GM18519 (cell line): ENCODE data around the gene ANK3.

Experiments
- ATAC-seq: cut with Tn5 transposase; IDR thresholded peaks from one replicate; pipeline ENCODE4 v1.9.1; 2021; ENCODE audit warnings: mild to moderate bottlenecking, moderate library complexity; ENCODE audit not compliant: unreplicated experiment, low FRiP score

The ANK3 gene

DNA sequence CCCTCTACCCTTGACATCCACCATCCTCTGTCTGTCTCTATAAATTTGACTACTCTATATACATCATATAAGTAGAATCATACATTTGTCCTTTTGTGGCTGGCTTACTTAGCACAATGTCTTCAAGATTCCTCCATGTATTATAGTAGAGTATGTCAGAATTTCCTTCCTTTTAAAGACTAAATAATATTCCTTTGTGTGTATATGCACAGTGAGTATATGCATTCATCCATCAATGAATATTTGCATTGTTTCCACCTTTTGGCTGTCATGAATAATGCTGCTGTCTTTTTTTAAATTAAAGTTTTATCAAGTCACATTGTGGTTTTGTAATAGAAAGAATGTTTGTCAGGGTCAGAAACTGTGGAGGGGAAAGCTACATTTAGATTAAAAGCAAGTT, 195.3 kb downstream of the ANK3 start:
- ATAC-seq: no peak

DNA sequence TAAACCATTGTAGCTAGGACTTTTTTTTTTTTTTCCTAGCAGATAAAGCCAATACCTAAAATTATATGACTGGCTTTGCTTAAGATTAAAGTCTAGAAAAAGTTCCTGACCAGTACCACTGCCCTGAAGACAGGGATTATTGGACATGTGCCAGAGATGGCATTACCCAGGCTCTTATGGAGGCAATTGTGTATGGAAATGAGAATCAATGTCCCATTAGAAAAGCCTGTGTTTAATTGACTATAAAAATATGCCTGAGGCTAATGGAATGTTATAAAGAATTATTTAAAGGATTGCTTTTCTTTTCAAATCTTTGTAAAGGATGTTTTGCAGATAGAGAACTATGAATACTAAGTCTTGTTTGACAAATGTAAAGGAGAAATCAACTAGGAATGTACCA, 196.7 kb downstream of the ANK3 start:
- ATAC-seq: no peak

DNA sequence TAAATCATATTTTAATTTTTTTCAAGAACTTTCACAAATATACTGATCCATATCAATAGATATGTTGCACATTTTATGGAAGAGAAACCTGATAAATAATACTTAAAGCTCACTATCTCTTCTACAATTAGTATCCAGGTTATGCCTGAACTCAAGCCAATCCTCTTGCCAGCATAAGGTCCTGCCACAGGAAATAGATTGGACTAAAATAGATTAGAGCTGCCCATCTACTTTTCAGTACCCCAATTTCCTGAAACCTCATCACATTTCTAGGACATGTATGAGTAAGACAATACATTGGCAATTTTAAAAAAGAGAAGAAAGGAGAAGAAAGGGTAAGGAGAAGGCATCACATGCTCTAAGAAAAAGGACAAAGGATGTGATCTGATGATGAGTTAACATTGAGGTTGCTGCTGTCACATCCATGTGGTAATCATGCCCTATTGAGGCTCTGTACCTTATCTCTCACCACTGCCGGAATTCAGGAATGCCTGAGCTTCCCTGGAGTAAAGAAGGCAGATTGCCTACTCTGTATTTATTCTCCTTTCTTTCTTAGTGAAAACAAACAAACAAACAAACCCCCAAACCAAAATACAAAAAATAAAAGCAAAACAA, 199.7 kb downstream of the ANK3 start:
- no peak for ATAC-seq

DNA sequence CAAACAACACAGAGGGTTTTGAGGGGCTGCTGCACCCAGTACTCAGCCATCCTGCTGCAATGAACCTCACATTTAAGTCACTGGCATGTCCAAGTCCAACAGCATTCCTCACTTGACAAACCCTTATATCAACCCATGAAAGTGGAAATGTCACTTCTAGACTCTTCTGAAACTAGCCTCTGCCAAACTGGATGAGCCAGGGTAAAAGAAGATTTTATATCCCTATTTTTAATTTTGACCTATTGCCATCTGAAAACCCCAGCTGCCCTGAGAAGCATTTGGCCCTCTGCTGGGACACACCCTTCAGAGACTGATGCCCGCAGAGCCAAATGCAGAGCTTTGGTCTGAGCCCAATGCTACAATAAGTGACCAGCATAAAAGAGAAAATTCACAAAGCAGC, 201.1 kb downstream of the ANK3 start:
- no peak for ATAC-seq

DNA sequence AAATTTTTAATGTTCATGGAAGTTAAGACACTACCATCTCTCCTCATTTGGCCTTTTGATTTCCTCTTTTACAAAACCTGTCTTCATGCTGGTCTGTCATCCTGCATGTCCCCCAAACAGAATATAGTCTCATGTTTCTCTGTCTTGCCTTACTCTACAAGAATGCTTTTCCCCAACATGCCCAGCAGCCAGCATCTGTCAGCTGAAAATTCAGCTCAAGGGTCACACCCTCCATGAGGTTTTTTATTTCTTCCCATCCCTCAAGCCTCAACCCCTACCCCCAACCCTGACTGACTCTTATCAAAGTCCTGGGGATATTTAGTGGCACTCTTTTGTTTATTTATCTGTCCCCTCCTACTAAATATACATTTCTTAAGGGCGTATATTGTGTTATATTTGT, 202.0 kb downstream of the ANK3 start:
- ATAC-seq: no peak

DNA sequence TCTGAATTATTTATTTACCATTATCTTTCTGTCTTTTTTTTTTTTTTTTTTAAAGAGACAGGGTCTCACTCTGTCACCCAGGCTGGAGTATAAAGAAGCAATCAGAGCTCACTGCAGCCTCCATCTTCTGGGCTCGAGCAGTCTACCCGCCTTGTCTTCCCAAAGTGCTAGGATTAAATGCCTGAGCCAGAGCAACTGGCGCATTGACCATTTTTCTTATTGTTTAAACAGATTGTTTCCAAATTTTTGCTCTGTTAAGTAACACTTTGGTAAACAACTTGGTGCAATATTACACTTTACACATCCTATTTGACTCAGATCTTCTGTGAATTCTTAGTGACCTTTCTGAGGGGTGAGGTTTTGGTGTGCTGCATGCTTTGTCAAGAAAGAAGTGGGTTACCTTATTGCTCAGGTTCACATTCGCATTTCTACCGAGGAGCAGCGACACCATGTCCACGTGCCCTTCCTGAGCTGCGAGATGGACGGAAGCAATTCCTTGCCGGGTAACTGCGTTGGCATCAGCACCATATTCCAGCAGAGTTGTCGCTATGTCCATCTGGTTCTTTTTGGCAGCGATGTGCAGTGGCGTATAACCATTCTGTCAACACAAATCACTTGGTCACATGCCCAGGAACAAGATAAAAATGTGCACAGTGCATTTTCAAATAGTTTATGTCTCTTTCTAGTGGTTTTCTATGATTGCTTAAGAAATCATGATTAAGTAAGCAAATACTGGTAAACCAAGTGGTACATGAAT, 203.2 kb downstream of the ANK3 start:
- no peak for ATAC-seq

DNA sequence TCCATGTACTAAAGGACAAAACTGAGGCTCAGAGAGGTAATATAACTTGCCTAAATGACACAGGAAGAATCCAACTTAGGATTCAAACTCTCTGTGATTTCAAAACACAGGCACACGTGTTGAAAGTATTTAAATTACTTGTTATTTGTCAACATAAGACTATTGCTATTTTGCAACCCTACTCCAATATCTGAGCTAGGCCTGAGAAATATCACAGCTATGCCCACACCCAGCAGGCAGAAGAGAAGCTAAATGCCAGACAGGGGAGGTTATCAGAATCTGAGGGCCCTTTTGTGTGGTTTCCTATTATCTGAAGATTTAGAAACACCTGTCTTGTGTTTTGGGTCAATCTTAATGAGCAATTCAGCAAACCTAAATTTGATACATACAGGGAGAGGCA, 204.3 kb downstream of the ANK3 start:
- no peak for ATAC-seq

DNA sequence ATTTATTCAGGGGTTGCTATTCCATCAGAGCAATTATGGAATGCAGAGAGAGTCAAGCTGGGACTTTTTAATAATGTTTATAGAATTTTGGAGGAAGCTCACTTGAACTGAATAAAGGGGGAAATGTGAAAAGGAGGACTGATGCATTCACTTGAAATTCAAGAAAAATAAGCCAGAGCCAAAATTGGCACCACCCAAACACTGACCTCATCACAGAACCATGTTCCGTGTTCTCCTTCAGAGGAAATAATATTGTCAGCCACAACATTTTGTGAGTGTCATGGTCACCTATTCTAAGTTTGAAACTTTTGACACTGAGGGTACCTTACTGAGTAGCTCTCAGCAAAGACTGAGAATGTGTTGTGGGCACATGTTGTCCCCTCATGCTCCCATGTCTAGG, 207.0 kb downstream of the ANK3 start:
- ATAC-seq: no peak

DNA sequence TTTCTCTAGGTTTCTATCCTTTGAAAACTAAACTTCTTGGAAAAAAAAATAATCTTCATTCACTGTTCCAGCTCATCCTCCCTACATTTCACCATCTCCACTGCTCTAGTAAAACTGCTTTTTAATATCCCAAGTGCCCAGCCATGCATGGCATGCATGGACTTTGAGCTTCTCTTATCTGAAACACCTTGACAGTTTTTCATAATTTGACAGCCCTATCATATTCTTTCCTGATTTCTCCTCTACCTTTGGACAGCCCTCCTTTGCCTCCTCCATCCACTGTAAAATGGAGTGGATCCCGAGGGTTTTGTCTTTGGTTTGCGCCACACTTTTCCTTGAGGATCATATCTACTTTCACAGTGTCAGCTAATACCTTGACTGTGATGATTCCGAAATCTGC, 212.8 kb downstream of the ANK3 start:
- no peak for ATAC-seq

DNA sequence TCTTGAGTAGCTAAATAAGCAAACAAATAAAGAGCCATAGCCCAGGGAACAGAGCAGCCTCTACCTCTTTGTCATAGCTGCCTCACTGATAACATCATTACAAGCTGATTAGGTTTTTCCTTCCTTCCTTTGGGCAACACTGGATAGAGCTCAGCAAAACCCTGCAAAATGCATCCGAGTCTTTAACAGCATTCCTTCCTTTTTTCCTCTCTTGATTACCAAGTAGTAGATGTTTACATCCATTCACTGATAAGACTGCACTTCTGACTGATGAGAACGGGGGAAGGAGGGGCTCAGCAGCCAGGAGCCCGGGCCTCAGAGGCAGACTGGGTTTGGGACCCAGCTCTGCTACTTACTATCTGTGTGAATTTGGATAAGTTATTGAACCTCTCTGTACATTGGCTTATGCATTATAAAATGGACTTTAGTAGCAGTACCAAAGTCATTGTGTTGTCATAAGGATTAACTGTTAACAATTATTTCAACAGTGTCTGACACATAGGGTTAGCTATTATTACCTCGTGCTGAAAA, 214.2 kb downstream of the ANK3 start:
- ATAC-seq: no peak

DNA sequence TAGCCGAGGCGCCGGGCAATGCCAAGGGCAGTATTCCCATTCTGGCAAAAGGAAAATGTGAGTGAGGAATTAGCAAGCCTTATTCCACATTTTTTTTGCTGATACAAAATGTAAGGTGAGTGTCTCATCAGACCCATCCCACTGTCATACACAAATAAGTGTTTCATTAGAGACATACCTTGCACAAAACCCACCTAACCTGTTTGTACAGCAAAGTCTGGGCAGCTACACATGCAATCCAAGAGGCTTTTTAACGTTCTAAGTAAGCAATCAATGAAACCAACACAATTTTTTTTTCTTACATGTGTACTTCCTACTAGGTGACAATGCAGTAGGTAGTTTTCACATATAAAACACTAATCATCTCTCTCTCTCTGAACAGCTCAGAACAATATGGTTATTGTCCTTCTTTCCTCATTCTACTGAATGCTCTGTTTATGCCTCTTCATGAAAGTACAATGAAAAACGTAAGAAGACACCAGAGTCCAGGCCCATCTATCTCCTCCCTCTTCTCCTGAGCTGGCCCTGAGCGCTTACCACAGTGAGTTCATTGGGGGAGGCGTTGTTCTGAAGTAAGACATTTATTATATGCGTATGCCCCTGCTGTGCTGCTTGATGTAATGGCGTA, 217.2 kb downstream of the ANK3 start:
- no peak for ATAC-seq

DNA sequence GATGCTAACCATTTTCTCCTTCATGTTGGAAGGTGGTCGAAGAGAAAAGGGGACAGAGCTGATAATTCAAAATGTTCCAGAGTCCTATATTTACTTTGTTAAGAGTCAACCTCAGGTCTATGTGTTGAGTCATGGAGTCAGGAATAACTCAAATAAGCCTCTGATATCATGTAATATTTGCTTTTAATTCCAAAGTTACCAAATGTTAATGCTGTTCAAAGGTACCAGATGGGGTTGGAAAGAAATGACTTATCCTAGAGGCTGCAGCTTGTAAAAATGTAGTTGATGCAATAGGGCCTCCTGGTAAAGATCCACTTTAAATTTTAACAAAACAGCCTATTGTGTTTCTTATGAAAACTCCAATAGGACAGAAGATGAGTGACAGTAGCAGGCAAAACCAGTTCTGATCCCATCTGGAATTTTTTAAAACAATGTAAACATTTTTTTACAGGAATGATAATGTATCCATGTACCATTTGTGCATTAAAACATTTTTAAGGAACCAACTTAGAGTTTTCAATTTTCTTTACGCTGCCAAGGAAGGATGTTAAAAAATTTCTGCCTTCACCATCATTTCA, 218.2 kb downstream of the ANK3 start:
- no peak for ATAC-seq

DNA sequence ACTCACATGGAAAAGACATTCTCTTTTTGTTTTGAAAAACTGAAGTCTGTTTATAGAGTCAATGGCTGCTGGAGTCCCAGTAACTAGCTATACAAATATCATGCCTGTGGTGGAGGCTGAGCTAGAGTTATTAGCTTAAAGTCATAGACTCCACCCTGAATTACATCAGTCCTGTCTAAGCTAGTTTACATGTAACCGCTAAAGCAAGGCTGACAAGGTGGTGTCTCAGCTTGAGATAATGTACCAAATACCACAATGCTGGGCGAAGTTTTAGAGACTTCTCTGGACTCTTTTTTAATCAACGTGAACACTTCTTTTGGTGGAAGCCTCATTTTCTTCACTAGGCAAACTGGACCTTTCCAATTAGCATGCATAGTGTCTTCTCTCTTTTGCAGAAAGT, 219.4 kb downstream of the ANK3 start:
- ATAC-seq: no peak

DNA sequence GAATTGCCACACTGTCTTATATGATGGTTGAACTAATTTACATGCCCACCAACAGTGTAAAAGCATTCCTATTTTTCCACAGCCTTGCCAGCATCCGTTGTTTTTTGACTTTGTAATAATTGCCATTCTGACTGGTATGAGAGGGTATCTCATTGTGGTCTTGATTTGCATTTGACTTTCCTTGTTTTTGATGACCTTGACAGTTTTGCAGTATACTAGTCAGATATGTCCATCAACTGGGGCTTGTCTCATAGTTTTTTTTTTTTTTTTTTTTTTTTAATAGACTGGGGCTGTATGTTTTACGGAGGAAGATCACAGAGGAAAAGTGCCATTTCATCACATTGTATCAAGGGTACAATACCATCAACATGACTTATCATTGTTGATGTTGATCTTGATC, 220.6 kb downstream of the ANK3 start:
- ATAC-seq: no peak

DNA sequence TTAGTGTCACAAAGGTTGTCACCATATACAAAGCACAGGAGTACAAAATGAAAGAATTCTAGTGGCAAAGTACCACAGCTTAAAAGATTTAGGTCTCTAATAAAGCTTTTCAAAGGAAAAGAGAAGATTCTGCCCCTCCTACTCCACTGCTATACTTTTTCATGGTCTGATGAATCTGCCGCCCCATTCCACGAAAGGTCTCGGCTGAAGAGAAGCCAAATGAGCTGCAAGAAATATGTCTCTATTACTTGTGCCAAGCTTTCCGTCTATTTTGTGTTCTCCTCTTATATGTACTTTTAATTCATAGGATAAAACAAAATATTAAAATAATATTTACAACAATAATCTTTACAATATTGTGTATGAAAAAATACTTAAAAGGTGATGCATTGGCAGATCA, 222.6 kb downstream of the ANK3 start:
- no peak for ATAC-seq

DNA sequence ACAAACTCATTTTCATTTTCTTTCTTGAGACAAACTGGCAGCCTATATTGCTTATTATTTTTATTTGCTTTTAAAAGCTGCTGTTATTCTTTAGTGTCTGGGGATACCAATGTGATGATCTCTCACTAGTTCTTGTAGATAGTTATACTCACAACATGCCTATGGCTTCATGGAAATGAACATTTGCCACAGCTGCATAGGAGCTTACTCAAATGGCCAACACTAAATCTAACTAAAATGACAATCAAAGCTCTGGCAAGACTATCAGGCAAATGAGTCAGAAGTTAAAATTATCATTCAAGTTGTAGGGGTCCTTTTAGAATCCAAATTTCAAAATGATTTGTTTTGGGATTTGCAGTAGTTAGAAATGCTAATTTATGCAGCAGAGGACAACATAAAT, 225.9 kb downstream of the ANK3 start:
- ATAC-seq: no peak

DNA sequence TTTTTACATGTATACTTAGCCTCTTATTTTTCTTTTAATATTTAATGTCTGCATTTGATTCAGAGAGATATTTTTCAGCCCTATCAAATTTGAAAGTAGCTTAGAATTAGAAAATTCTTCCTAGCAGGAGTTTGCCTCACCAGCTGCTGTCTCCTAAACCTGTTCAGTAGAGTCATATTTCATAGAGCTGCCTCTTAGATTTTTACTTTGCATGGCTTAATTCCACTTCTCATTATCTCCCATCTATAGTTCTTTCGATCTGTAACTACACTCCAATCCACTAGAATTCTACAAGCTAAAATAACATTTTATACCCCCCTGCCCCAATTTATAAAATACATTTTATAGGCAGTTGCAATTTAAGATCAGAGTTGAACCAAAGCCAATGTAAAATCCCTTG, 227.0 kb downstream of the ANK3 start:
- ATAC-seq: no peak

DNA sequence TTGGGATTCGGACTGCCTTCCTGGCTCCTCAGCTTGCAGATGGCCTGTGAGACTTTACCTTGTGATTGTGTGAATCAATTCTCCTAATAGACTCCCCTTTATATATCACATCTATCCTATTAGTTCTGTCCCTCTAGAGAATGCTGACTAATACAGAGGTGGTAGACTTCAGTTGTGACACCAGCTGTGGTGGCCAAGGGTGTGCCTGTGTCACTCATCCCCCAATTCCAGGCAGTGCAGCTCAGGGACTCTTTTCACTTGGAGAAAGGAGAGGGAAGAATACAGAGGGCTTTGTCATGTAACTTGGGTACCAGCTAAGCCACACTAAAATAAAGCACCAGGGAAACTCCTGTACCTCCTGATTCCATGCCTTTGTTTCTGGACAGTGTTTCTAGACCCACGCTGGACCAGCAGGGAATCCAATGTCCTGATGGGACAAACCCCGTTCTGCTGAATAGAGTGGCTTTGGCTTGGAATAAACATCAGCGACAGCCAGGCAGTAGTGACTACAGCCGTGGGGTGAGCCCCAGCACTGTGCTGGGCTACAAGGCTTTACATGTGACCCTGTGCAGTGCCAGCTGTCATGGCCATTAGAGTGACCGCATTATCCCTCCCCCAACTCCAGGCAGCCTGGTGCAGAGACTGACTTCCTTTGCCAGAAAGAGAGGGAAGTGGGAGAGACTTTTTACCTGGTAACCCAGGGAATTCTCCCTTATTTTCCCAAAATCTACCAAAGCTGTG, 233.6 kb downstream of the ANK3 start:
- no peak for ATAC-seq

DNA sequence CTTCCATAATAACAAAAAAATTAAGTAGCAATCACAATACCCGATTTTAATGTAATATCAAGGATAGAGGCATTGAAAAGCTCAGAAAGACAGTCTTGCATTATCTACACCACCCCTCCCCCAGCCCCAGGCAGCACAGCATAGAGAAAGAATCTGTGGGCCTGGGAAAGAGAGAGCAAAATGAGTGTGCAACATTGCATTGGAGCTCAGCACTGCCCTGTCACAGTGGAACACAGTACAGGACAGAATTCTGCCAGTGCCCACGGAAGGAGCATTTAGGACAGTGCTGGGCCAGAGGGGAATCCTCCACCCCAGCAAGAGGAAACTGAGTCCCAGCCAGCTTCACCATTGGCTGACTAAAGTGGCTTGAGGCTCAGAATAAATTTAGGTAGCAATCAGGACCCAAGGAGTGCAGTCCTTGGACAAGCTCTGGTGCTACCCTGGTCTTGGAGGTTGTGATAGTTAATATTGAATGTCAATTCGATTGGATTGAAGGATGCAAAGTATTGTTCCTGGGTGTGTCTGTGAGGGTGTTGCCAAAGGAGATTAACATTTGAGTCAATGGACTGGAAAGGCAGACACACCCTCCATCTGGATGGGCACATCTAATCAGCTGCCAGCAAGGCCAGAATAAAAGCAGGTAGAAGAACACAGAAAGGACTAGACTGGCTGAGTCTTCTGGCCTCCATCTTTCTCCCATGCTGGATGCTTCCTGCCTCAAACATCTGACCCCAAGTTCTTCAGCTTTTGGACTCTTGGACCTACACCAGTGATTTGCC, 234.4 kb downstream of the ANK3 start:
- no peak for ATAC-seq

DNA sequence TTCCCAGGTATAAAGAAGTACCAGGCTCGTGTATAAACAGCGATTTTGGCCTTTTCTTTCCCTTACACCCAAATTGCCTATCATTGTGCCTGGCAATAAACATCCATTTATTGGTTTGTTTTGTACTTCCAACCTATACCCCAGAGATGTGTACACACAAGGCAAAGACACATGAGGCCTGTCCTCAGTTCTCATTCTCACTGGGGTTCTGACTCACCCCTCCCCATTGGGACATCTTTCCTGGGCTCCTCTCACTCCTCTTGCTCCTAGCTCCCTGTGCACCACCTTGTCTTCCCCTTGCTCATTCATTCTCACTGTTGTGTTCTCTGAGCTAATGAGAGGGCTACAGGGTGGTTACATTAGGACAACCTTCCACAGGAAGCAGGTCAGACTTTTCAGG, 240.7 kb downstream of the ANK3 start:
- no peak for ATAC-seq
